Activated CD8-positive, alpha-beta memory T cell treated with anti-CD3 and anti-CD28 coated beads for 48 hours (primary cell): ENCODE measurements around the gene AFG1L.
"Not testable (repeated sequence)": the region's sequence is repeated elsewhere in the genome, so short reads cannot be mapped to it uniquely, and the experiment has no call there.

Experiments
- DNase-seq, 3 experiments: peaks; one replicate each; pipeline ENCODE4 v3.0.0-alpha.2; 2020; ENCODE audit warnings: low read depth in 2 of 3, low spot score in 2 of 3

Gene AFG1L

GRCh38 chr6:108287373-108287772, 7.5 kb upstream of the AFG1L start:
- DNase-seq = no peak

DNA sequence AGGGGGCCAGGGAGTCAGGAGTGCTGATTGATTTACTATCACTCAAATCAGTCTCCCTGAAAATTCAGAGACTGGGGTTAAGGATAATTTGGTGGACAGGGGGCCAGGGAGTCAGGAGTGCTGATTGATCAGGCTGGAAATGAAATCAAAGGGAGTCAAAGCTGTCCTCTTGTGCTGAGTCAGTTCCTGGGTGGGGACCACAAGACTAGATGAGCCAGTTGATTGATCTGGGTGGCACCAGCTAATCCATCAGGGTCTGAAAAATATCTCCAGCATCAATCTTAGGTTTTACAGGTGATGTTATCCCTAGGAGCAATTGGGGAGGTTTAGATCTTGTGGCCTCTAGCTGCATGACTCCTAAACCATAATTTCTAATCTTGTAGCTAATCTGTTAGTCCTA, 6.1 kb upstream of the AFG1L start:
- no peak for DNase-seq

DNA sequence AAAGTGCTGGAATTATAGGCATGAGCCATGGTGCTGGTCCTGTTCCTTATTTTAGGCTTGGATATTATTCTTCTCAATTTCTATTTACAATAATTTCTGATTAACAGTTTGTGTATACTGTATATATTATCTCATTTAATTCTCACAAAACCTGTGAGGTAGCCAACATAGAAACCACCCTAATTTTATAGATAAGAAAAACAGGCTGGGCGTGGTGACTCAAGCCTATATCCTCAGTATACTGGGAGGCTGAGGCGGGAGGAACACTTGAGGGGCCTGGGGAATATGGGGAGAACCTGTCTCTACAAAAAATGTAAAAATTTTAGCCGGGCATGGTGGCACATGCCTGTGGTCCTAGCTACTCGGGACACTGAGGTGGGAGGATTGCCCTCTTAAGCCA, 3.8 kb upstream of the AFG1L start:
- no peak for DNase-seq

GRCh38 chr6:108292561-108292960, 2.3 kb upstream of the AFG1L start:
- not testable (repeated sequence) for DNase-seq

DNA sequence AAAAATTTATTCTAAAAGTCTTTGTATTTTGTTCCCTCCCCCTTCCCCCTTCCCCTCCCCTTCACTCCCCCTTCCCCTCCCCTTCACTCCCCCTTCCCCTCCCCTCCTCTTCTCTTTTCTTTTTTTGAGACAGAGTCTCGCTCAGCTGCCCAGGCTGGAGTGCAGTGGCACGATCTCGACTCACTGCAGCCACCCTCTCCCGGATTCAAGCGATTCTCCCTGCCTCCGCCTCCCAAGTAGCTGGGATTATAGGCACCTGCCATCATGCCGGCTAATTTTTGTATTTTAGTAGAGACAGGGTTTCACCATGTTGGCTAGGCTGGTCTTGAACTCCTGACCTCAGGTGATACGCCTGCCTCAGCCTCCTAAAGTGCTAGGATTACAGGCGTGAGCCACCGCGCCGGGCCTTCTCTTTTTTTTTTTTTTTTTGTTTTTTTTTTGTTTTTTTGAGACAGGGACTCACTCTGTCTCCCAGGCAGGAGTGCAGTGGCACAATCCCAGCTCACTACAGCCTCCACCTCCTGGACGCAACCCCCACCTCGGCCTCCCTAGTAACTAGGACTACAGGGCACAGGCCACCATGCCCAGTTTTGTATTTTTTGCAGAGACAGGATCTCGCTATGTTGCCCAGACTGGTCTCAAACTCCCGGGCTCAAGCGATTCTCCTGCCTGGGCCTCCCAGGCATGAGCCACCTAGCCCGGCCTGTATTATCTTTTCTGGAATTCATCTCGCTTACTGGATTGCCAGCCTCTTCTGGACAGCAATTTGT, 1.1 kb upstream of the AFG1L start:
- no peak for DNase-seq

GRCh38 chr6:108294297-108294726, 542 bp upstream of the AFG1L start:
- no peak for DNase-seq

DNA sequence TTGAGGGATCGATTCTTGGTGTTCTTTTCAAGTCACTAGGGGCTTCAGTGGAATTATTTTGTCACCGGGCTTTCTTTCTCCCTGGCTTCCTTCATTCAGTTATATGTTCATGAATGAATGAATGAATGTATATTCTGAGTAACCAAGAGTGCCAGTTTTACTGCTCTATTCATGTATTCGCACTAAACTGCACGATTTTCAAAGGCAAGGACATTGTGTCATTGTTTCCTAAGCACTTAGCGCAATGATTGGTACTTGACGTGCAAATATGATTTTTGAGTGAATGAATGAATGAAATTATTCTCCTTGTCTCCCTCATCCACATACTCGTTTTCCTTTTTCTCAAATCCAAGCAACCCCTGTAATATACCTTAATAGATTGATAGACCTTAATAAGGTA, 822 bp downstream of the AFG1L start:
- DNase-seq = no peak

DNA sequence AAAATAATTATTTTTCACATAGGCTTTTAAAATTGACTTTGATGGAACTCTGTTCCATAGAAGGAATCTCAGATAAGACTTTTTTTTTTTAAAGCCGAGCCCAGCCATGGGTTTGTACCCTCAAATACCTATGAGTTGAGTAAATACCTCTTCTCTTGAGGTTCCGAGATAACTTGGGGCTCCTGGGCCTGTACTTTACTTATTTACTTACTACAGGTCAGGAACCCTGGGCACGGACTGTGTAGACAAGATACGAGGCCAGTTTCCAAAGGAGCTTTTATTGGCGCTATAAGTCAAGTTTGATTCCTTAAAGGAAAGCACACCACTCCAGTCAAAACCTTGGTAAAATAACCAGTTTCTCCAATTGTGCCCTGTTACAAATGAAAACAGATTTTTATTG, 7.5 kb downstream of the AFG1L start:
- no peak for DNase-seq

DNA sequence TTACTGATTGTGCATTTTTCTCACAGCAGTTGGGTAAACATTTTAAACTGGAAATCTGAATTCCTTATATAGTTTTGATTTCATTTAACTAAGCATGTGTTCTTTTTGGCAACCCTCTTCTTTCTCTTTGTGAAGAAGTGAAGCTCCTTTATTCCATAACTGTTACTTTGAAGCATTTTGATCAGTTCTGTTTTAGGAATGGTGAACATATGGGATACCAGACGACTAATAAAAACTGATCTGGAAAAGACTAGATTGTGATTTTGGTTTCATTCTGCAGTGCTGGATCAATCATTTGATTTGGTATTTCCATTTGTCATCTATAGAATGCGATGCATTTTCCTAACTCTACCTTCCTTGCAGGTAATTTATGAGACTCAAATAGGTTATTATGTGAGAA, 9.8 kb downstream of the AFG1L start:
- DNase-seq = no peak

DNA sequence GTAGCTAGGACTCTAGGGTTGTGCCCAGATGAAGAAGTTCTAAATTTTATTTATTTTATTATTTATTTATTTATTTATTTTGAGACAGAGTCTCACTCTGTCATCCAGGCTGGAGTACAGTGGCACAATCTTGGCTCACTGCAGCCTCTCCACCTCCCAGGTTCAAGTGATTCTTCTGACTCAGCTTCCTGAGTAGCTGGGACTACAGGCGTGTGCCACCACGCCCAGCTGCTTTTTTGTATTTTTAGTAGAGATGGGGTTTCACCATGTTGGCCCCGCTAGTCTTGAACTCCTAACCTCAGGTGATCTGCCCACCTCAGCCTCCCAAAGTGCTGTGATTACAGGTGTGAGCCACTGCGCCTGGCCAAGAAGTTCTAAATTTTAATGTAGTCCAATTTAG, 13.8 kb downstream of the AFG1L start:
- DNase-seq = not testable (repeated sequence)

DNA sequence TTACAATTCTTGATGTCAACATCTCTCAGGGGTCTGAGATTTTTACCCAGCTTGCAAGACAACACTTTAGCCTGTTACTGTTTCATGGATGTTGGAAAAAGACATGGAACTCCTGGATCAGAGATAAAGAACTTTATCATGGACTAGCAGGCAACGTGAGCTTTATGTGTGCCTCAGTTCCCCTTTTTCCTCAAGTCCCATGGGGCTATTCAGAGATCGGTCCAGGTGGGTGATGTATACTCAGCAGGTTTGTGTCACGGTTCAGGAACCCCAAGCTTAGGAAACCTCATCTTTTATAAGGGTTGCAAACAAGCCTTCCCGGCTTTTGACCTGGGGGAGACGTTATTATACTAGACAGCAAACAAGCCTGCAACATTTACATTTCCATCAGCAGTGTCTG, 15.0 kb downstream of the AFG1L start:
- DNase-seq = no peak

DNA sequence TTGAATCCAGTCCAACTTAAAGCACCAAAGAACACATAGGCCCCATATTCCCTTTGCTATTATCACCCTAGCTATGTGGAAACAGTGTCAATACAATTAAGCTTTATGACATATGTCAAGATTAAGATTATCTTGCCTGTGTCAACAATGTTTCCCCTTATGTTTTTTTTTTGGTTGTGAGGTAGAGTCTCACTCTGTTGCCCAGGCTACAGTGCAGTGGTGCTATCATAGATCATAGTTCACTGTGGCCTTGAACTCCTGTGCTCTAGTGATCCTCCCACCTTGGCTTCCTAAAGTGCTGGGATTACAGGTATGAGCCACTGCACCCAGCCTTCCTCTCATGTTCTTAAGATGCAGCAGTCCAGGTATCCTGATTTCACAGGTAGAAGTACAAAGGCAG, 17.8 kb downstream of the AFG1L start:
- no peak for DNase-seq

DNA sequence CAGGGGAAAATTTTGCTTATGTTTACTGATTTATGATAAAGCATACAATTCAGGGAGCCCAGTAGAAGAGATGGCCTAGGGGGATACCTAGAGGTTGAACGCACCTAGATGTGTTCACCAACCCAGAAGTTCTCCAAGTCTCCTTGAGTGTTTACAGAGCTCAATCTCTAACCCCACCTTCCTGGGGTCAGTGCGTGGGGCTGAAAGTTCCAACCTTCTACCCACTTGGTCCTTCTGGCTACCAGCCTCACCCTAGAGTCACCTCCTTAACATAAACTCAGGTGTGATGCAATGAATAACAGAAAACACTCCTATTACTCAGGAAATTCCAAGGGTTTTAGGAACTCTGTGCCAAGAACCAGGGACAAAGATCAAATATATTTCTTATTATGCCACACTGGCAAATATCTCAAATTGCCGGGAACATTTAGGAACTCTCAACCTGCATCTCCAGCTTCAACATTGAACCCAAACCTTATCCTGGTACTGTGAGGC, 26.4 kb downstream of the AFG1L start:
- DNase-seq = no peak

DNA sequence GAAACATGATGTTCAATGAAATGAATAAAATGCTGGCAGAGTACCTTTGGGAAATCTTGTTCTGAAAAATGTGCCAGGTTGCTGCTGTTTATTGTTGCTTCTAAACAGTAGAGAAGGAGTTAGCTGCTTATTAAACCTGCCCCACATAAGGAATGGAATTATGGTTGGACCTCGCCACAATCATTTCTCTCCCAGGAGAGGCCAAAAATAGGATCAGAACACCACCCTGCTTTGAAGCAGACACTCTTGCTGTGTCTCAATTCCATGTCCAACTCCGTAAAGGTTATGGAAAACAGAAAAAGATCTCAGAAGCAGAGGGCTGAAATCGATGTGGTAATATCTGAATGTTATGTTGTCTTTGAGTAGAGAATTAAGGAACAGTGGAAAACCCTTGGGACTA, 27.9 kb downstream of the AFG1L start:
- no peak for DNase-seq

DNA sequence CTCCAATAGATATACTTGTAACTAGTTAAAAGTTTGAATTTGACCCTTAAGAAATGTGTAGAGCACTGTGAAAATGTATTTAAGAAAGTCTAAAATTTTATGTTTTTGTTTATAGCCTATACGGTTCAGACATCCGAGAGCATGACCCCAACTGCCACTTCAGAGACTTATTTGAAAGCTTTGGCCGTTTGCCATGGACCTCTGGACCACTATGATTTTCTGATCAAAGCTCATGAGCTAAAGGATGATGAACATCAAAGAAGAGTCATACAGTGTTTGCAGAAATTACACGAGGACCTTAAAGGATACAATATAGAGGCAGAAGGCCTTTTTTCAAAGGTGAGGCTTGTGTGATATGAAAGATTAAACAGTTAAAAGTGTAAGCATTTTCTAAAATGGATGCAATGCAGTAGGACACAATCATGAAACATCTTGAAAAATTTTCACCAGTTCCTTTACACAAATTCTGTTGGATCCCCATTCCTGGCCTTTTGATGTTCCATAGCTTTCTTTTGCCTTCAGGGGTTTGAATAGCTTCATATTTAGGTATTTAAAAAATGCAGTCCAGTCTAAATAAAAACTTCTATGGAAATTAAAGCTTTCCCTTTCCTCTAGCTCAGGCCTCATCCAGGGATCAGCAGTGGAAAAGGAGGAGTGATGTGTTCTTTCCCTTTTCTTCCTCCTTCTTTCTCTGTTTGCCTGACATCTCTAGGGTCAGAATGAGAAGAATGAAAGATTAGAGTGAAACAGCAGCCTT, 29.0 kb downstream of the AFG1L start:
- no peak for DNase-seq

GRCh38 chr6:108330221-108330785, 35.4 kb downstream of the AFG1L start:
- DNase-seq = not testable (repeated sequence)

DNA sequence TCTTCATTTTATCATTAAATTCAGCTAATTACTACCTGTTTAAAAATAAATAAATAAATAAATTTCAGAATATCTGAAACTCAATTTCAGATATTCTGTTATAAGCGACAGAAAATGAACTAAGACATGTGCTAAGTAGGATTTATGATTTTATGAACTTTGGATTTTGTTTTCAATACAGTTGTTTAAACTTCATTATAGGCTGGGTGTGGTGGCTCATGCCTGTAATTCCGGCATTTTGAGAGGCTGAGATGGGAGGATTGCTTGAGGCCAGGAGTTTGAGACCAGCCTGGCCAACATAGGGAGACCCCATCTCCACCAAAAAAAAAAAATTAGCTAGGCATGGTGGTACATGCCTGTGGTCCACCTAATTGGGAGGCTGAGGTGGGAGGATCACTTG, 36.0 kb downstream of the AFG1L start:
- no peak for DNase-seq

DNA sequence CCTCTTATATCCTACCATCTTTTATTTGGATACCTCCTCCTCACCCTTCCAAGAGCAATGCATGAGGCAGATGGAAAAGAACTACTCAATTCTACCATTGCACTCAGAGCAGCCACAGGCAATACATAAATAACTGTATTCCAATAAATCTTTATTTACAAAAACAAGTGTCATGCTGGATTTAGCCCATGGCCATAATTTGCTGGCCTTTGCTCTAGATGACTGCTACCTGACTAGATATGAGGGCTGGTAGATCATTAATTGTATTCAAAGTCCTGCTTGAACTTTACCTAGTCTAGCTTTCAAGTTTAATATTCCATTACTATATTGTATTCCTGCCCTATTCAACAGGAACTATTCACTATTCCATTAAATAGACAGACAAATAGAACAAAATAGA, 37.1 kb downstream of the AFG1L start:
- no peak for DNase-seq

GRCh38 chr6:108336971-108337370, 42.1 kb downstream of the AFG1L start:
- no peak for DNase-seq

DNA sequence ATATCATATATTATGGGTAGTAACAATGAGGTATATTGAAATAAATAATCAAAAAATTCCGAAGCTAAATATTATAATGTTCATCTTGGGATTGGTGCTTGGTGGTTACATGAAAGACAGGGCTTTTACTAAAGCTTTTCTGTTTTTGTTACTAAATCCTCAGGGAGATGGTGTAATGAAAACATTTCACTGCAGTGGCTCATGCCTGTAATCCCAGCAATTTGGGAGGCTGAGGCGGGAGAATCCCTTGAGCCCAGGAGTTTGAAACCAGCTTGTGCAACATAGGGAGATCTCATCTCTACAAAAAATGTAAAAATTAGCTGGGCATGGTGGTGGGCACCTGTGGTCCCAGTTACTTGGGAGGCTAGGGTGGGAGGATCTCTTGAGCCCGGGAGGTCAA, 42.9 kb downstream of the AFG1L start:
- no peak for DNase-seq

GRCh38 chr6:108341372-108341771, 46.5 kb downstream of the AFG1L start:
- DNase-seq = no peak

GRCh38 chr6:108343894-108344293, 49.0 kb downstream of the AFG1L start:
- DNase-seq = no peak
